Muscle of back (tissue), 13 donors: ENCODE results near the gene DDC. TPM values are rescaled to one million over a fixed set of nuclear protein-coding genes. Genes with fewer than 3 reads are reported as not detected.
A peak's percentile ranks its signal among the peaks of the same experiment; 100 is the strongest.

Source experiments
- DNase-seq, 3 donors: peaks; one replicate each; pipeline versions ENCODE4 v3.0.0 to v3.0.0-alpha.2; 2013
- long read RNA-seq, 9 donors: transcript quantifications; one replicate each; lab custom pipeline, GENCODE V29; 2026
- polyA plus RNA-seq, 10 donors: library from polyadenylated mRNA; unstranded; fragments of 120-200 nt; gene quantifications; one replicate each; pipeline ENCODE4 v1.2.1, GENCODE V29; 2013; ENCODE audit not compliant: insufficient read length in 10 of 10

The DDC gene, protein sequence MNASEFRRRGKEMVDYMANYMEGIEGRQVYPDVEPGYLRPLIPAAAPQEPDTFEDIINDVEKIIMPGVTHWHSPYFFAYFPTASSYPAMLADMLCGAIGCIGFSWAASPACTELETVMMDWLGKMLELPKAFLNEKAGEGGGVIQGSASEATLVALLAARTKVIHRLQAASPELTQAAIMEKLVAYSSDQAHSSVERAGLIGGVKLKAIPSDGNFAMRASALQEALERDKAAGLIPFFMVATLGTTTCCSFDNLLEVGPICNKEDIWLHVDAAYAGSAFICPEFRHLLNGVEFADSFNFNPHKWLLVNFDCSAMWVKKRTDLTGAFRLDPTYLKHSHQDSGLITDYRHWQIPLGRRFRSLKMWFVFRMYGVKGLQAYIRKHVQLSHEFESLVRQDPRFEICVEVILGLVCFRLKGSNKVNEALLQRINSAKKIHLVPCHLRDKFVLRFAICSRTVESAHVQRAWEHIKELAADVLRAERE
- under 1 TPM in 5 of 10 donors, not detected in 5; 0.17 to 0.49 (median 0.29) TPM for polyA plus RNA-seq
- long read RNA-seq, donor 1: 0 reads
- long read RNA-seq, donor 2: 0 reads
- long read RNA-seq, donor 3: 0 reads
- long read RNA-seq, donor 4: 0 reads
- long read RNA-seq, donor 5: 0 reads
- long read RNA-seq, donor 6: 0 reads
- long read RNA-seq, donor 7: 0 reads
- long read RNA-seq, donor 8: 0 reads
- long read RNA-seq, donor 9: 0 reads

DNA sequence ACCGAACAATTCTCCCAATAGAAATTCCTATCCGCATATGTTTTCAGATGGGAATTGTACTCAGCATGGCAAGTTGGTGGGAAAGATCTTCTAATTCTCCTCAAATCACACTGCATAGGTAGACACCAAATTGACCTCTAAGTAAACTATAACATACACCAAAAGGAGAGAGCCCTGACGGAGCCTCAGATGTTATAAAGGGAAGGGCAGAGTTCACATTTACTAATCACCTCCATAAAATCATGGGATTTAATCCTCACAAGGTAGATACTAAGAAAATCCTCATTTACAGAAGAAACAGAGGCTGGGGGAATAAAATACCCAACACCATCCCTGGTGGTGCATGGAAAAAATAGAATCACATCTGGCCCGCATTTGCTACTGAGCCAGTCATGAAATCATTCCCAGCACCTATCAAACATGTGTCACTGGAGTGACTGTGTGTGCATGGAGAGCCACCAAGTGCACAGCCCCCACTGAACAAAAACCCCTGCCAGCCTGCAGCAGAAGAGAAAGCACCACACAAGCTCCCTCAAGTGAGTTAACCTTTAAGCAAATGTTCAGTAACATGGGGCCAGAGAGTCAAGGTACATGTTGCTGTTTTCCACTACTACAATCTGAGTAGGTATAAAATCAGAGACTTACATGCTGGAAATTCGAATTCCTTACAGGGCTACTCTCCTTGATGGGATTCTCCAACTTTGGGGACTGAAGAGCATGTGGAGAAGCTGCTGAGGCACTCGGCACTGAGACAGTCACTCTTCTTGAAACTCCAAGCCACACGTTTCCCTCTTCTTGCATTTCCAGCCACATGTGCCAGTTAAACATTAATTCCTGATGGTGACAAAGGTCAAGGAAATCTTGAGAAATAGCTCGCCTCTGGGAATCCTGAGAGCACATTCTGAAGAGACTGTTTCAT is at the start of gene DDC:
Gene DDC (minus strand): TSS at position 766 of the 919 bp plus-strand sequence. CDS start 21,320 bp downstream, outside the sequence.
- no peak for DNase-seq

DNA sequence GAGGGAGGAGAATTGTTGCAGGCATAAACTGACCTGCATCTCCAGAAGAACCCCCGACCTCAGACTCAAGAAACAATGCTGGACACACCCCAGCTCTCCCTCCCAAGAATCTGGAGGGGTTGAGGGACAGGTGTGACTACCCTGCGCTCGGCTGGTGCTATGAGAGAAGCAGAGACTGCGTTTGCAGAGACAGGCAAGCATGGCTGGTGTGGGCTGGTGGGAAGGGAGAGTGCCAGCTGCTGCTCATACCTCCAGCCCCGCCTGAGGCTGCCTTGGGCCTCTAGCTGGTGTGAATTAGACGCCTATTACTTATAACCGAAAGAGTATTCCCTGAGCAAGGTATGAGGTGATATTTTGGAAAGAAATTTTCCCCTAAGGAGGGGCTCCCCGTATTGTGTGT is 48.3 kb upstream of the DDC start:
- DNase-seq: no peak

DNA sequence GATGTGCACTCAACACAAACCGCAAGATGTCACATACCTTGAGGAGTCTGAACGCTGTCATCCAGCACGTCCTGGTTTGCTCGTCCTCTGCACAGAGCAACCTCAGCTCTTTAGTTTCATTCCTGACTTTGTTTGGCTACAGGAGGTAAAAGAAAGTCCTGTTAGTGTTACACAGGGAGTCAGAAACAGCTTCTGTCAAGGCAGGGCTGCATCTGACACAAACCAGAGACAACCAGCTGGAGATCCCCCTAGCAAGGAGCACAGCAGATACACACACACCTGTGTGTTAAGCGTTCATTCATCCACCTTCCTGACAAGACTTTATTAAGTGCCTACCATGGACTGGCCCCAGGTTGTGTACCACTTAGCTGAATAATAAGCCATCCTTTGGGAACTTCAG is 47.5 kb upstream of the DDC start:
- DNase-seq: no peak

DNA sequence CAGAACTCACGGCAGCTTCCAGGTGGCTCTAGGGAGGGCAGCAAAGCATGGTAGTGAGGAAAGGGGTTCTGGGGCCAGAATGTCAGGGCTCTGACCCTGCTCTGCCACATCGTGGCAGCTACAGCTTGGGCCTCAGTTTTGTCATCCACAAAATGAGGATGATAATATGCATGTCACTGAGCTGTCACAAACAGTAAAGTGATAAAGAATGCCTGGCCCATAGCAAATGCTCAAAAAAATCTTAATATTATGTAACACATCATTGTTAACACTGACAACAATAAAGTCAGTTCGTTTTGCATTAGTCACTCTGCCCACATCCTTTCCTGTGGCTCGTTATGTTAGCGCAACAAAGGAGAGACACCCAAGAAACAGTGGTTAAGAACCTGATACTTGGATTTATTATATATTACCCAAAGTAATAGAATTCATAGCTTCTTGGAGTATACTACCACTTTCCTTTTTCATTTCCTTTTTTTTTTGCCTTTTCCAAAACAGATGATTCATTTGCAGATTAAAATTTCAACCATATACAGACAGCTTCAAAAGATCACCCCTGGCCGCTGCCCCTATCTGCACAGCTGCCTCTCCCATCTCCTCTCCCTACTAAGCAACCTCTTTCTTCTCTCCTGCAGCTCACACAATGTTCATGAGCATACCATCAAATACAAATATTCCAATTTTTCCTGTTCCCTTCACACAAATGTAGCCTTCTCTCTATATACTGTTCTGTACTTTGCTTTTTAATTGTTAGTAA is 45.5 kb upstream of the DDC start:
- no peak for DNase-seq

DNA sequence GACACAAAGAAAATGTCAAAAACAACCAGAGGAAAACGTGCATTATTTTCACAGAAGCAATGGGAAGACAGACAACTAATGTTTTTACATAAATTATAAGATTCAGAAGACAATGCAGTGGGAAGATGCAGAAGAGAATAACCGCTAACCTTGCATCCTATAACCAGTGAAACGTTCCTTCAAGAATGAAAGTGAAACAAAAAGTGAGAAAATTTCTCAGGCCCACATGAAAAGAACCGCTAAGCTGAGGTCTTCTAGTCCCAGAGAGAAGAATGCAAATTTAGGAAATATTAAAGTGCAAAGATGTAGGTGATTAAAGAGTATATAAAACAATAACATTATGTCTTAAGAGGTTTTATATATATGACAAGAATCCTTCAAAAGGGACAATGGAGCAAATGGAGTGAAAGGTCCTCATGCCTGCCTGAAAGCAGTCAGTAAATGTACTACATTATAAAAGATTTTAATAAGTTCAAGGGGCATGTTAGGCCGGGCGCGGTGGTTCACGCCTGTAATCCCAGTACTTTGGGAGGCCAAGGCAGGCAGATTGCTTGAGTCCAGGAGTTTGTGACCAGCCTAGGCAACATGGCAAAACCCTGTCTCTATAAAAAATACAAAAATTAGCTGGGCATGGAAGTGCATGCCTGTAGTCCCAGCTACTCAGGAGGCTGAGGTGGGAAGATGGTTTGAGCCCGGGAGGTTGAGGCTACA is 43.1 kb upstream of the DDC start:
- DNase-seq: no peak

DNA sequence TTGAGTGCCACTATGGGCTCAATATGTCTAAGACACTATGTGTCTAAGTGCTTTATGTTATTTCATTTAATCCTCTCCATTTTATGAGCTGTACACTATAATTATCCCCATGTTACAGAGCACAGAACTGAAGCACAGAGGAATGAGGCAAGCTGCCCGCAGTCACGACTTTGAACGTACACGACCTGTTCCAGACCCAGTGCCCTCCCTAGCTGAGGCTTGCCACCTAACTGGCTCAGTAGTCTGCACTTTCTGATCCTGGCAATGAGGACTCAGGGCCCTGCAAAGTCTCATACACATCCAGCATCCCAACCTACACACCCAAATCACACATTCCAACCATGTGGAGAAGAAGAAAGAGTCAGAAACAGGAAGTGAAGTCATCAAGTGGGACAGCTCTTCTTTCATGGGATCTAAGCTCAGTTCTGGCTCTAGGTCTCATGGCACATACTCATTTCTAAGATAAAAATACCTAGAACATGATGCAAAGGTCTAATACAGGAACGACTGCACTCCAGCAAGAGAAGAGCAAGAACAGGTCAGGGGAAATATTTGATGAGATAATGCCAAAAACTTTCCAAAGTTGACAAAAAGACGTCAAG is 42.4 kb upstream of the DDC start:
- no peak for DNase-seq

DNA sequence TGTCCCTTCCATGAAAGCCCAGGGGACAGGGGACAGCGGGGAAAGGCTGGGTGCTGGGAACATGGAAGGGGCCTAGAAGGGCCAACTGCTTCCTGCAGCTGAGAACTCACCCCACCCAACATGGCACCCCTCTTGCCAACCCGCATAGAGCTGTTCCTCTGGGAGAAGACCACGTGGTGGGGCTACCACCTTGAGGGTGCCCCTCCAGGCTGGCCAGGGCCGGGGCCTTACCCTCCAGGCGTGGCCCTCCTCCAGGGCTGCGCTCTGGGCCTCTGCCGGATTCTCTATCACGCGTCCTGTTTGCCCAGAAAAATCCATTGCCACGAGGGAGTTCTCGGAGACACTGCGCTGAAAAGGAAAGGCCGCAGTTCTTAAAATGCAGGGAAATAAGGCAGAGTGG is 39.9 kb upstream of the DDC start:
- no peak for DNase-seq

DNA sequence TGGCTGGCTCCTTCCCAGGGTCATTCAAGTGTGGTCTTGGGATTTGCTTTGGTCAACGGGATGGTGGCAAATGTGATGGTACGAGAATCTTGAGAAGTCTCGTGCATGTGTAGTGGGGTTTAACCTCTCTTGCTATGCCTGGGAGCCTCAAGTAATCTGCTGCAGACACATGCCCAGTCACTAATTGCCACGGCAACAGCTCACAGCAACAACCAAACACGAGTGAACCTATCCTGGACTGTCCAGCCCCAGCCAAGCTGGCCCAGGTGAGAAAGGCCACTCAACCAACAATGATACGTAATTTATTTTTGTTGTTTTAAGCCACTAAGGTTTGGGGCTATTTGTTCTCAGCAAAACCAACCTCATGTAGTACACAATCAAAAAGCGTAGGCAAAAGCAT is 38.1 kb upstream of the DDC start:
- no peak for DNase-seq

DNA sequence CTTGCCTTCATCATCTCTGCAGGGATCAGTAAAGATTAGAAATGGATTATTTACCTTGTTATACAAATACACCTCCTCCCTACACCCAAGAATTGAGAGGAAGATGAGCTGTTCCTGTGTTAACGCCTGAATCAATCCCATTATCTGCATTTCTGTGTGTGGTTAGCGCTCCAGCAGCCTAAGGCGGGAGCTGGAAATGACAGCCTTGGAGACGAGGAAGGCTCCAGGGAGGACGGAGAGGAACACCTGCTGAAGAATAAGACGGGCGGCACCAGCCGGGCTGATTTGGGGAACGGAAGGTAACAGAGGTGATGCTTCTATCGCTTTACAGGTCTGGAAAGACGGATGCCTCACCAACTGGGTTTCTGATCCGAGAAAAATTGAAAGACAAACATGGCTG is 34.2 kb upstream of the DDC start:
- no peak for DNase-seq

DNA sequence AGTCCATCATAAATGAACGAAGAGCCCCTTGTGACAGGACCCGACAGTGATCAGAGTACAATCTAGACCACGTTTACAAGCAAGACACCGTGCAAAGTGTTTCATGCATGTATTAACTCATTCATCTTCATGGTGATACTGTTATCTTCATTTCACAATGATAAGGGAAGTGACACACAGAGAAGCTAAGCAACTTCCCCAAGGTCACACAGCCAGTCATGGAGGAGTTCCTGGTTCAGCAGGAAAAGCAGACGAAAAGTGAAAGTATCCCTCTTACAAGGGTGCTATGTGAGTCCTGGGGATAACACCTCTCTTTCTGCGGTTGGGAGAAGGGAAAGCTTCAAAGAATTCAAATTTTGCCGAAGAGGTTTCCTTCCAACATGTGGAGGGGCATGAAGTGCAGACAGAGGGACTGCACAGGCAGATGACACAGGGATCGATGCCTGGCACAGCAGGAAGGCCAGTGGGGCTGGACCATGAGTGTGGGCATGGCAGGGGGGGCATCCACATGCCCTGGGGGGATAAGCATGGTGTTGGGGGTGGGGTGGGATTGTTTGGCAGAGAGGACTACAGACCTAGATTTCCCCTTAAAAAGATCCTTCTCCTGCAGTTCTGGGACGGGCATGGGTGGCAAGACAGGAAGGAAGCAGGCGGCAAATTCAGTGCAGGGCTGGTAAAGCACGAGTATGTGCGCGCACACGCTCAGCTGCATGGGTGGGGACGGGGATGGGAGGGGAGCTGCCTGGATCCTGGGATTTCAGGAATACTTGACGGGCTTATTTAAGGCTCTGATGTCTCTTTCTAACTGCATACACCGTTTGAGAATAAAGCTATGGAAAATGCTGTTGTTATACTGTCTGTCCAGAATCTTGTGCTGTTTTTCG is 33.5 kb upstream of the DDC start:
- DNase-seq: no peak

DNA sequence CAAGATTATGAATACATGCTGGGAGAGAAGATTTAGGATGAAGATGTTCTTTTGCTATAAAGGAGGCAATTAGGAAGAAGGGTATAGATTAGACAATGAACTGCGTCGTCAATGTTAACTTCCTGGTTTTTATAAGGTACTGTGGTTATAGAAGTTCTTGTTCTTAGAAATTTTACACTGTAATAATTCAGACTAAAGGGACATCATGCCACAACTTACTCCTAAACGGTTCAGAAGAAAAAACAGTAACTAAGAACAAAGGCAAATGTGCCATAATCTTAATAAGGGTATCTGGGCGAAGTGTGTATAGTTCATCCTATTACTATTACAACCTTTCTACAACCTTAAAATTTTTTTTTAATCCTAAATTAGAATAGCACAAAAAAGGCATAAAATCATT is 31.3 kb upstream of the DDC start:
- DNase-seq: no peak

DNA sequence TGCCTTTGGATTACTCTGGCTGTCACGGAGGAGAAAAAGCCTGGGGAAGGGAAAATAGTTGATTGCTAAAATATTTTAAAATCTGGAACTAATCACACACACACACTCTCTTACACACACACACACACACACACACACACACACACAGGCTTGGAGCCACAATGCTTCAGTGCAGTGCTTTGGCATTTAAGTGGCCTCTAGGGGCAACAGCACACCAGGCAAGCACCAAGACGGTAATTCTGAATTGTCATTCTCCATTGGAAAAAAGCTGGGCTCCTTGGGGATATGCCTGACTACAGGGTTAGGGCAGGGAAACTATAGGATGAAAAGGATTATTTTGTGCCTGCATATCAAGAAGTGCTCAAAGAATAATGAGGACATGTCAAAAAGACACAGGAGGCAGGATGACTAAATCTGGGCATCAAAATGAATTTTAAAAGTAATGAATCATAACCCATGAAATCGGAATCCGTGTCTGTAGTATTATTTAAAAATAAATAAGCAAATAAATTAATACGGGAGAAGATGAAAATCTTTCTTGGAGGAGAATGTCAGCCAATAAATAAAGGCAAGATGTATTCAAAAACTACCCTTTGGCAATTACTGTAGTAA is 30.4 kb upstream of the DDC start:
- DNase-seq: peak in 1 of 3 donors; percentile 18

DNA sequence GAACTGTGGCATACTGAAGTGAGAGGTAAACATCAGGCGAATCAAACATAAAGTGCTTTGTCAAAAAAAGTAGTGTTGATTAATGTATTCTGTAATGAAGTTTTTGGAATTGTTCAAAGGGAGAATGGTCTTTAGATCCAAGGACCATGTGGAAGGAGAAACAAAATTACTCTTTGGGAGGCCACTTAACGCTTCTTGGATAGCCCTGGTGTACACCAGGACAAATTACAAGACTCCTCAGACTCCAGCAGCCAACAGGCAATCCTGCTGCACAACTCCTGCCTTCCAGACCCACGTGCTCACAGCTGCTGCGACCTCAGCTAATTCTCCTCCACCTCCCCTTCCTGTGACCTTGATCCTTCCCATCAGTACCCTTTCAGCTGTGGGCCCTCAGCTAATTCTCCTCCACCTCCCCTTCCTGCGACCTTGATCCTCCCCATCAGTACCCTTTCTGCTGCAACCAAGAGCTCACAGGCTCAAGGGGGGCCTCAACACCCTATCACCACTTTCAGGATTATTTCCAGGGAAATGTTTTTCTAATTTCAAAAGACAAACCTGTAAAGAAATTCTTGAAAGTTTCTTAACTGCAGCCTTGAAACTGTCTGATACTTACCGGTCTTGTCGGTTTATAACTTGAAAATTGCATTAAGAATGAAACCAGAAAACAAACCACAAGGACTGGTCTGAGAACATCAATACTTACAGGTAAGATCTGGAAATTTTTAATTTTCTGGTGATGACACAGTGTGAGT is 29.7 kb upstream of the DDC start:
- no peak for DNase-seq

DNA sequence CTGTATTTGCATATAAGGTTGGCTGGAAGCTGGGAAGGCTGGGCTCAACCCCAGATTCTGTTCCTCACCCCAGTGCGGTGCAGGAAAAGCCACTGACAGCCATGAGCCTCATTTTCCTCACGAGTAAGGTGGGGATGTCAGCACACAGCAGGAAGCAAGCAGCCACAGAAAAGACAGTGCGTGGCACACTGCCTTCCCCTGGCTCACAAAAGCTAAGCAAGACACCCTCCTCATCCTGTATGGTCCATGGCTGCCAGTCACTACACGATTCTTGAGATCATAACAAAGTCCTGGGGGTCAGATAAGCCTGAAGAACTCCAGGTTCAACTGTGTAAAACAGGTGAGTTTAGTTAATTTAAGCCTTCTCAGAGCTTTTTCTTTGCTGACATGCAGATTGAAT is 28.9 kb upstream of the DDC start:
- DNase-seq: no peak

DNA sequence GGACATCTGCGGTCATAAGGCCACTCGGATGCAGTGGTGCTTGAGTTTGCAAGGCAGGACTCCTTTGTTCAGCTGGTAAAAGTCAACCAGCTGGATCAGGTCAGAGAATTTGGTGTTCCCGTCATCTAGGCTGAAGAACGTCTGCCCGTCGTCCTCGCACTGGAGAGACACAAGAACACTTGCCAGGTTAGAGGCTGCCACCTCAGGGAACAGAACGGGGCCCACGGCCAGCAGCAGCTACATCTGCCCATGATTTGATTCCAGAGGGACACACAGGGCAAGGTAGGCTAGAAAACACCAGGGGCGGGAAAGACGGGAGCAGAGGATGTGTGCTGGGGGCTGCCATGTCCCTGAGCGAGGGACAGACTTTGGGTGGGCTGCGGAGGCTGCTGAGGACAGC is 27.7 kb upstream of the DDC start:
- DNase-seq: no peak

DNA sequence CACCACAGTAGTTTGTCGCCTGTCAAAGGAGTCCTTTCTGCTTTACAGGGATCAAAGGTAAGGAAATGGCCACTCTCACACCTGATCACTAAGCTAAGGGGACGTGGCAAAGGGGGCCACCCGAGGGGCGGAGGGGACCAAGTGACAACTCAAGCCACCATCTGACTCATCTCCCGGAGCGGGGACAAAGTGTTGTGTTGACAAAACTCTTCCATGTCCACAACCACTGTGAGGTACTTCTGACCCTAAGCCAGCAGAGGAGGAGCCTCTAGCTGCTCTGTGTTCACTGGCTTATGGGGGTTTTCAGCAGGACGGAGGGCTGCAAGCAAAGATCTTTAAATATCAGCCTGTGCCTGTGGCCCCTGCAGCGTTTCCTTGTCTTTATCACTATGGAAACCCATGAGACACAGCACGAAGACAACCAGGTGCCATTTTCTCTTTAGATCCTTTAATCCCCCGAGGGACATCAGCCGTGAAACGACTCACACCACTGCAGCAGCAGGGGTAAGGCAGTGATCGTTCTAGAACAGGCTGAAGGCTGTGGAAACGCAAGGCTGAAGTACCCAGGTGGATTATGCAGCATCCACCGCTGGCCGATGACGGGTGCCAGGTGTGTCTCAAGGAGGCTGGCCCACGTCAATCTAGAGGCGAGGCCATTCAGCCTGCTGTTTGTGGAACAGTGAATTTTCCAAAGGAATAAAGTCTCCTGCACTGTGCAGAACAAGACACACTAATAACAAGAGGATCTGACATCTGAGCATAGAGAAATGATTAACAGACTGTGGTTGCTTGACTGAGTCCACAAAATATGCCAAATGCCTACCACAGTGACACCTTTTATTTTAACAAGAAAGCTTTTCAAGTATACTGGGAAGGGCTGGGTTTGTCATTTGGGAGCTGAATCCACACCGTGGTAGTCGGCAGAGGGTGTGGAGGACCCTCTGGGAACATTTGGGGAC is 26.6 kb upstream of the DDC start:
- no peak for DNase-seq

DNA sequence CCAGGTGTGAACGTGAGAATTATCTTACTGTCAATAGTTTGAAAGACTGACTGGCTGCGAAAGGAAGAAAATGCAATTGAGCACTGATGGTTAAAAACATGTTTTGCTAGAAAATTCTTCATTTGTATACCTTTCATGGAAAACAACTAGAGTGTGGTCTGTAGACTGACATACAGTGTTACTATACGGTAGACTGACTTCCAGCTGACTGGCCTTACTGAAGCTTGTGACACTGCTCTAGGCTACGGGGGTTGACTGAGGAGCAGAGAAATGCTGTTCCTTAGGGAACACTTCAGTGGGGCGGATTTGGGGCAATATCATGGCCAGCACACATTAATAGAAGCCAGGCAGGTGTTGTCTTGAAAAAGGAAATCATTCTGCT is 25.9 kb upstream of the DDC start:
- no peak for DNase-seq
